ENCODE data around the gene TMEM106C.
A peak's percentile ranks its signal among the peaks of the same experiment; 100 is the strongest.

Gene TMEM106C

GRCh38 chr12:47980779-47981495 is 17.5 kb downstream of the TMEM106C start:
- DNase-seq: no peak

- no peak for DNase-seq
Measured at GRCh38 chr12:47981496-47982260, 18.3 kb downstream of the TMEM106C start.

- no peak for DNase-seq
Measured at GRCh38 chr12:47982311-47982710, 18.9 kb downstream of the TMEM106C start.

- no peak for DNase-seq
Measured at GRCh38 chr12:47982770-47983169, 19.4 kb downstream of the TMEM106C start.

GRCh38 chr12:47983541-47984115 is 20.2 kb downstream of the TMEM106C start:
- no peak for DNase-seq

- no peak for DNase-seq
Measured at GRCh38 chr12:47984331-47984801, 21.0 kb downstream of the TMEM106C start.

GRCh38 chr12:47985596-47986290 is 22.3 kb downstream of the TMEM106C start:
- no peak for DNase-seq

GRCh38 chr12:47986291-47986660 is 22.9 kb downstream of the TMEM106C start:
- no peak for DNase-seq

- DNase-seq: no peak
Measured at GRCh38 chr12:47986832-47987231, 23.4 kb downstream of the TMEM106C start.

- DNase-seq: no peak
Measured at GRCh38 chr12:47987411-47988072, 24.1 kb downstream of the TMEM106C start.

GRCh38 chr12:47988073-47989022 is 25.0 kb downstream of the TMEM106C start:
- no peak for DNase-seq

- no peak for DNase-seq
Measured at GRCh38 chr12:47989023-47989417, 25.6 kb downstream of the TMEM106C start.

GRCh38 chr12:47989666-47990065 is 26.3 kb downstream of the TMEM106C start:
- no peak for DNase-seq

- DNase-seq: peak; percentile 41 to 56
Measured at GRCh38 chr12:47990351-47991105, 27.1 kb downstream of the TMEM106C start.

- no peak for DNase-seq
Measured at GRCh38 chr12:47991106-47992061, 28.0 kb downstream of the TMEM106C start.

- no peak for DNase-seq
Measured at GRCh38 chr12:47992776-47993175, 29.4 kb downstream of the TMEM106C start.

GRCh38 chr12:47993491-47993890 is 30.1 kb downstream of the TMEM106C start:
- DNase-seq: no peak

- no peak for DNase-seq
Measured at GRCh38 chr12:47995981-47996401, 32.6 kb downstream of the TMEM106C start.

GRCh38 chr12:47997321-47997720 is 33.9 kb downstream of the TMEM106C start:
- DNase-seq: no peak
